Pancreas (tissue), 10 donors: ENCODE data around the gene SPTLC3. TPM values are rescaled to one million over a fixed set of nuclear protein-coding genes. Genes with fewer than 3 reads are reported as not detected.

Experiments used
- ATAC-seq, 4 donors: fragments of 200-7000 bp; cut with Tn5 transposase; one replicate each; pipeline versions ENCODE4 v1.8.0 to v1.9.1; 2020; ENCODE audit warnings: mild to moderate bottlenecking in 4 of 4, moderate library complexity in 4 of 4
- DNase-seq, 6 donors: peaks; one replicate each; pipeline ENCODE4 v3.0.0-alpha.2; 2020
- FAIRE-seq: peaks from 2 replicates; lab custom pipeline; 2012; peaks lifted over from hg19 to GRCh38; lab: Jason Lieb, UNC
- H3K27ac ChIP-seq, 4 donors: fragments of 200-600 bp; sonication (generic); 1 replicate in 3 of 4; 2 replicates in 1 of 4; pipeline versions ENCODE4 v1.5.0 to v1.8.0; 2020
- H3K27me3 ChIP-seq, 4 donors: fragments of 200-600 bp; one replicate each; pipeline ENCODE4 v1.8.0; 2021
- H3K36me3 ChIP-seq, 3 donors: fragments of 200-600 bp; sonication (generic) in 1 of 3; one replicate each; pipeline versions ENCODE4 v1.5.0 to v1.8.0; 2020 to 2021
- H3K4me1 ChIP-seq, 3 donors: fragments of 200-600 bp; one replicate each; pipeline ENCODE4 v1.8.0; 2021
- H3K4me3 ChIP-seq, 4 donors: fragments of 200-600 bp; sonication (generic) in 2 of 4; one replicate each; pipeline versions ENCODE4 v1.5.0 to v1.8.0; 2020 to 2021
- H3K9me3 ChIP-seq, 4 donors: fragments of 200-600 bp; one replicate each; pipeline ENCODE4 v1.8.0; 2021
- CTCF ChIP-seq, 4 donors: fragments of 200-600 bp; sonication (generic) in 3 of 4; IDR thresholded peaks; one replicate each; pipeline versions ENCODE4 v1.5.0 to v1.8.0; 2021; ENCODE audit warnings: antibody characterized with exemption in 4 of 4
- WGBS, 2 donors: extraction: QIAGEN DNeasy Blood & Tissue Kit; methylation state at CpG; one replicate each; pipeline ENCODE4 v1.1.7; 2013; 5-methylcytosine and 5-hydroxymethylcytosine counted together
- intact Hi-C, 3 donors: fragments of 100-400 bp; cut with DNase I; formaldehyde crosslinking; loops; one replicate each; pipeline versions ENCODE4 v1.11.1 to v1.14.2; 2022
- polyA plus RNA-seq, 2 donors: library from polyadenylated mRNA; stranded (reverse); fragments of 200-250 nt; gene quantifications; one replicate each; pipeline ENCODE4 v1.2.3, GENCODE V29; 2013
- total RNA-seq, 6 donors: library from RNA; stranded (reverse); fragmentation: NEBNext Ultra II Directional in 4 of 6; extraction: Animal tissue kit (Norgen Biotek cat#: 25700) in 4 of 6; gene quantifications; one replicate each; pipeline versions ENCODE4 v1.2.1 to v1.2.4, GENCODE V29; 2021 to 2023
- donor health status: healthy with polysubstance abuse.
- donor health status: DM: no; HTN: no; CAD: no; lungs with moderate emphysema.
- donor health status: DM: no; HTN: no; CAD: no.
- donor health status: control.
- donor health status: control.
- donor health status: Bipolar disorder and iron deficiency.
- donor health status: DM: yes; HTN: yes; CAD: no.
- donor health status: DM: no; HTN: no; CAD: no.
- donor health status: DM: no; HTN: no; CAD: no.
- donor health status: DM: yes; HTN: yes; CAD: no.

Gene SPTLC3
- total and polyA plus RNA-seq, 8 donors, result 1.5 to 9.3 (median 4.4) TPM

DNA sequence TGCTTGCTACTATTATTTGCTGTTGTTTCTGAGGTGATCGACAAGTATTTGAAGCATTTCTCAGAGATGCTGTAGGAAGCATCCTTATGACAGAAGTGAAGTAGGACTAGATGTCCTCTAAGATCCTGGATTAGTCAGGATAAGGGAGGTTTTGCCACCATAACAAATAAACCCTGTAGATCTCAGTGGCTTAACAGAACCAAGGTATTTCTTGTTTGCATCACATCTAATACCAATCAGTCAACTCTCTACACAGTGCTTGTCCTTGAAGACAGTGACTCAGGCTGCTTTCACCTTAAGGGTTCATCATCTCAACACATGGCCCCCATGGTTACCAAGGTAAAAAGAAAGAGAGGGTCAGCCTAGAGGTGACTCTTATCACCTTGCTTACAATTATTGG, 119.4 kb downstream of the SPTLC3 start:
- no peaks in the 10 kb centered on the region for H3K36me3 ChIP-seq

GRCh38 chr20:13130061-13130706, 121.4 kb downstream of the SPTLC3 start:
- TF ChIP-seq CTCF (IDR thresholded peaks at IDR 0.05), result no peak
- Histone ChIP-seq H3K4me1 (no peaks in the 10 kb centered on the region), H3K27ac (no peak overlapping the region), H3K4me3 (no peak overlapping the region), H3K9me3 (no peaks in the 10 kb centered on the region), H3K27me3 (no peaks in the 10 kb centered on the region), H3K36me3 (no peaks in the 10 kb centered on the region)
- DNase-seq (no peak), ATAC-seq (no peak), FAIRE-seq (no peak)
- 84 to 89% methylated on average over 3 of the region's 3 CpGs for WGBS, 2 donors
- intact Hi-C loops, result no loop called here

More for the DNA sequence above, 119.4 kb downstream of the SPTLC3 start:
- intact Hi-C loops, result loop anchor here in 1 of 3 donors (10.0 kb wide), 2 partner anchors 137 to 647 kb away; no protein-coding TSS in a partner anchor
- no peak overlapping the region for H3K27ac ChIP-seq
- ATAC-seq (no peak), DNase-seq (no peak), FAIRE-seq (no peak)
- no peak overlapping the region for H3K4me3 ChIP-seq
- H3K4me1 ChIP-seq, result no peaks in the 10 kb centered on the region
- no peaks in the 10 kb centered on the region for H3K9me3 ChIP-seq
- no peaks in the 10 kb centered on the region for H3K27me3 ChIP-seq
- no peak for TF ChIP-seq CTCF (IDR thresholded peaks at IDR 0.05)
- 95 to 100% methylated on average over 1 of the region's 1 CpG for WGBS, 2 donors

GRCh38 chr20:13130707-13131103, 121.9 kb downstream of the SPTLC3 start:
- no peaks in the 10 kb centered on the region for H3K4me1 ChIP-seq
- no peak for ATAC-seq
- TF ChIP-seq CTCF (IDR thresholded peaks at IDR 0.05), result no peak
- no peak for DNase-seq
- H3K36me3 ChIP-seq, result no peaks in the 10 kb centered on the region
- H3K27ac ChIP-seq, result no peak overlapping the region
- FAIRE-seq, result no peak
- intact Hi-C loops, result no loop called here
- H3K4me3 ChIP-seq, result no peak overlapping the region
- H3K9me3 ChIP-seq, result no peaks in the 10 kb centered on the region
- WGBS, 2 donors, result 78 to 85% methylated on average over 3 of the region's 3 CpGs
- H3K27me3 ChIP-seq, result no peaks in the 10 kb centered on the region

DNA sequence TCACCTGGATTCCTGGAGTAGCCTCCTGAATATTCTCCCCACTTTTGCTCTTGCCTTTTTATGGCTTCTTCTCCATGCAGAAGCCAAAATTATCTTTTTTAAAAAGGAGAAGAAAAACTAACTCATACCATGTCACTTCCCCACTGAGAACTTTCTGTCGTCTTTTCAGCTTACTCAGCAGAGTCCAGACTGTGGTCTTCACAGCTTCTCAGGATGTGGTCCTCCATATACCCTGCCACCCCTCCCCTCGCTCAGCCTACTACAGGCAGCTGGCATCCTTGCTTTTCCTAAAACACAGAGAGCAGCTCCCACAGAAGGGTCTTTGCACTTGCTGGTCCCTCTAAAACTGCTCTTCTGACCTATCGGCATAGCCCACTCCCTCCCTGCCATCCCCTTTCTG, 122.9 kb downstream of the SPTLC3 start:
- intact Hi-C loops, result no loop called here
- FAIRE-seq (no peak), DNase-seq (no peak), ATAC-seq (peak in 2 of 4 donors; percentile 14 to 60)
- no peaks in the 10 kb centered on the region for H3K36me3 ChIP-seq
- H3K4me3 ChIP-seq, result no peak overlapping the region
- no peak overlapping the region for H3K27ac ChIP-seq
- TF ChIP-seq CTCF (IDR thresholded peaks at IDR 0.05), result no peak
- WGBS, 2 donors, result 89 to 97% methylated on average over 3 of the region's 3 CpGs
- no peaks in the 10 kb centered on the region for H3K27me3 ChIP-seq
- H3K9me3 ChIP-seq, result no peaks in the 10 kb centered on the region
- no peaks in the 10 kb centered on the region for H3K4me1 ChIP-seq

DNA sequence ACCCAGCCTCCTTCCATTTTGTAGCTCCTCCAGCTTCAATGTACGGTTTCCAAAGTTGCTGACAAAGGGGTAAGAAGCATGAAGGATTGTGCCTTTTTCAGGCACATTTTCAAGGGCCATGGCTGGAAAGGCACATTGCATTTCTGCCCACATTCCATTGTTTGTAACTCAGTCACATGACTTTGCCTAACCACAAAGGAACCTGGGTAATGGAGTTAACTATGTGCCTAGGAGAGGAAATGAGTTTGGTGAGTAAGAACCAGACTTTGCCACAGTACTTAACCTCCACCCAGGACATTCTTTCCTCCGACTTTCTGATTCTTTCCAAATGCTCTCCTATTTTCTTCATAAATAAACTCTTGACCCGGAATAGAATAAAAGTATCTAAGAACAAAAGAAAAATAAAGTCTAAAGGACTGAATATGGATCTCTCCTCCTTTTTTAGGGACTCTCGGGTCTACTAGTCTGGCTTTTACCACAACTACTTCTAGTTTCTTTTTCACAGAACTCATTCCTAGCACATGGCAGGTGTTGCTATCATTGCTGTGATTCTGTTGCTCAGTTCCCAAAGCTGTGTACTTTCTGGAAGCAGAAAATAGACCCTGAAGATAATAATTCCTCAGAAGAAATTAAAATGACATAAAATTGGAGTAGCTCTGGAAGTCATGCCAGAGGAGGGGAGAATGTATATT, 130.8 kb downstream of the SPTLC3 start:
- Histone ChIP-seq H3K27ac (no peak overlapping the region), H3K4me1 (no peaks in the 10 kb centered on the region), H3K36me3 (no peaks in the 10 kb centered on the region), H3K27me3 (no peaks in the 10 kb centered on the region), H3K9me3 (no peaks in the 10 kb centered on the region), H3K4me3 (no peak overlapping the region)
- intact Hi-C loops, result no loop called here
- ATAC-seq, result no peak
- WGBS, 2 donors, result 87 to 96% methylated on average over 4 of the region's 4 CpGs
- no peak for FAIRE-seq
- TF ChIP-seq CTCF (IDR thresholded peaks at IDR 0.05), result no peak
- no peak for DNase-seq
